GM12878 (cell line): ENCODE results near the gene POLR1H. TPM values are rescaled to one million over a fixed set of nuclear protein-coding genes. Genes with fewer than 3 reads are reported as not detected.

Experiments used
- ATAC-seq: fragments of 200-7000 bp; cut with Tn5 transposase; 3 replicates; pipeline ENCODE4 v1.9.1; 2020; ENCODE audit warnings: mild to moderate bottlenecking, moderate library complexity
- BruUV-seq: library from RNA; stranded (reverse); fragments of 400-500 nt; replicated peaks from 2 replicates; lab custom pipeline; 2021; lab: Mats Ljungman, UMichigan
- CTCF ChIA-PET: fragments of 300-600 bp; sonication (Branson Sonifier 250); formaldehyde crosslinking; extraction: SDS; loops from one replicate; lab custom pipeline; 2021; ENCODE audit warnings: inconsistent platforms; lab: Yijun Ruan, JAX
- POLR2A ChIA-PET: fragments of 350-600 bp; formaldehyde crosslinking; extraction: SDS; loops from one replicate; lab custom pipeline; 2021; ENCODE audit warnings: inconsistent platforms; lab: Charles Lee
- RAD21 ChIA-PET: fragments of 300-600 bp; sonication (Branson Sonifier 250); formaldehyde crosslinking; loops from one replicate; lab custom pipeline; 2023; ENCODE audit warnings: antibody characterized with exemption; ENCODE audit not compliant: unreplicated experiment; lab: Charles Lee
- SMC1A ChIA-PET: fragments of 300-600 bp; sonication (Branson Sonifier 250); formaldehyde crosslinking; loops from one replicate; lab custom pipeline; 2023; ENCODE audit not compliant: unreplicated experiment, uncharacterized antibody; lab: Charles Lee
- DNase-seq: peaks from one replicate; pipeline ENCODE4 v3.0.0-alpha.2; 2011; ENCODE audit warnings: low read depth, low spot score
- FAIRE-seq: peaks from 3 replicates; lab custom pipeline; 2011; peaks lifted over from hg19 to GRCh38; lab: Jason Lieb, UNC
- H2AFZ ChIP-seq: 2 replicates; pipeline ENCODE4 v1.6.0; 2011; ENCODE audit warnings: low read depth, low read length, control low read depth; ENCODE audit not compliant: control insufficient read depth
- H3K27ac ChIP-seq: 2 replicates; pipeline ENCODE4 v1.5.1; 2011; ENCODE audit warnings: control low read depth; ENCODE audit not compliant: control insufficient read depth, insufficient read depth
- H3K27me3 ChIP-seq, 2 experiments: replicated peaks in 1 of 2; 2 replicates each; pipeline versions ENCODE4 v1.6.0 to v1.6.1; 2011; ENCODE audit warnings: low read length in 1 of 2; ENCODE audit not compliant: control insufficient read depth in 2 of 2, insufficient read depth in 2 of 2
- H3K36me3 ChIP-seq, 2 experiments: 2 replicates each; pipeline ENCODE4 v1.5.1; 2011; ENCODE audit warnings: low read length in 1 of 2; ENCODE audit not compliant: control insufficient read depth in 2 of 2, insufficient read depth in 2 of 2
- H3K4me1 ChIP-seq: 2 replicates; pipeline ENCODE4 v1.6.1; 2011; ENCODE audit warnings: mild to moderate bottlenecking, low read length, moderate library complexity, mixed read lengths; ENCODE audit not compliant: control insufficient read depth, insufficient read depth
- H3K4me2 ChIP-seq: 2 replicates; pipeline ENCODE4 v1.6.0; 2011; ENCODE audit warnings: control low read depth; ENCODE audit not compliant: control insufficient read depth, insufficient read depth
- H3K4me3 ChIP-seq: fragments of 200-600 bp; sonication (generic); 2 replicates; pipeline ENCODE4 v1.5.1; 2016
- H3K79me2 ChIP-seq: 2 replicates; pipeline ENCODE4 v1.6.0; 2011; ENCODE audit warnings: low read length; ENCODE audit not compliant: control insufficient read depth, insufficient read depth
- H3K9ac ChIP-seq: 2 replicates; pipeline ENCODE4 v1.8.0; 2011; ENCODE audit warnings: low read length, control low read depth, mixed read lengths; ENCODE audit not compliant: control insufficient read depth, insufficient read depth
- H3K9me3 ChIP-seq: replicated peaks from 3 replicates; pipeline ENCODE4 v1.5.1; 2011; ENCODE audit warnings: mild to moderate bottlenecking, low read length; ENCODE audit not compliant: control insufficient read depth, insufficient read depth
- H4K20me1 ChIP-seq: 2 replicates; pipeline ENCODE4 v1.6.0; 2011; ENCODE audit not compliant: control insufficient read depth, insufficient read depth
- BACH1 ChIP-seq: fragments of 450-650 bp; IDR thresholded peaks from 2 replicates; pipeline ENCODE4 v1.6.1; 2017; ENCODE audit warnings: mild to moderate bottlenecking, borderline replicate concordance
- HDGF ChIP-seq: fragments of 450-650 bp; IDR thresholded peaks from 2 replicates; pipeline ENCODE4 v1.6.1; 2016; ENCODE audit warnings: antibody characterized with exemption
- TCF12 ChIP-seq: IDR thresholded peaks from 2 replicates; pipeline ENCODE4 v1.6.1; 2011; ENCODE audit warnings: low read depth, mild to moderate bottlenecking, low read length
- ZNF687 ChIP-seq: fragments of 450-650 bp; IDR thresholded peaks from 2 replicates; pipeline ENCODE4 v1.6.1; 2017; ENCODE audit warnings: mild to moderate bottlenecking, moderate library complexity
- WGBS: methylation state at CpG from one replicate; pipeline ENCODE4 v1.1.6; 2016; ENCODE audit warnings: low lambda C conversion rate; ENCODE audit not compliant: insufficient replicate concordance, insufficient coverage; ENCODE audit errors: missing lambda C conversion rate; 5-methylcytosine and 5-hydroxymethylcytosine counted together
- in situ Hi-C: fragments of 300-500 bp; cut with MboI; formaldehyde crosslinking; loops from 9 replicates; pipeline ENCODE4 v1.14.3; 2018; ENCODE audit warnings: mixed read lengths
- intact Hi-C: fragments of 100-400 bp; cut with micrococcal nuclease; formaldehyde crosslinking; loops from one replicate; pipeline ENCODE4 v1.14.2; 2022; ENCODE audit not compliant: unreplicated experiment
- polyA plus RNA-seq, 11 experiments: library from polyadenylated mRNA; depleted of rRNA in 4 of 11; unstranded in 6 of 11; stranded (reverse) in 5 of 11; fragments of >200 nt; fragmentation: Nextera tagmentation in 4 of 11; fragmentation: Illumina TruSeq in 1 of 11; extraction: Ambion mirVana in 4 of 11; extraction: Trizol in 1 of 11; gene quantifications; 1 replicate in 1 of 11; 2 replicates in 10 of 11; pipeline versions ENCODE4 v1.2.1 to v1.2.3, GENCODE V29; 2011 to 2016; ENCODE audit warnings: inconsistent platforms in 2 of 11, missing spikeins in 2 of 11, low read depth in 1 of 11
- total RNA-seq, 4 experiments: library from RNA; depleted of rRNA in 3 of 4; stranded (reverse); fragments of >200 nt in 3 of 4; fragmentation: Illumina TruSeq in 1 of 4; extraction: Trizol in 1 of 4; gene quantifications; 2 replicates each; pipeline versions ENCODE4 v1.2.1 to v1.2.3, GENCODE V29; 2013 to 2021
- TF ChIP-seq, protein P1 (sequence below): fragments of 450-650 bp; IDR thresholded peaks from 2 replicates; pipeline ENCODE4 v1.6.1; 2016; ENCODE audit warnings: mild to moderate bottlenecking

Gene POLR1H
- total and polyA plus RNA-seq, 10 of the 15 experiments (the other 5 are each of a cell fraction or from before 2014, with no cell fraction given) = 50.6 to 160 (median 77.7) TPM

DNA sequence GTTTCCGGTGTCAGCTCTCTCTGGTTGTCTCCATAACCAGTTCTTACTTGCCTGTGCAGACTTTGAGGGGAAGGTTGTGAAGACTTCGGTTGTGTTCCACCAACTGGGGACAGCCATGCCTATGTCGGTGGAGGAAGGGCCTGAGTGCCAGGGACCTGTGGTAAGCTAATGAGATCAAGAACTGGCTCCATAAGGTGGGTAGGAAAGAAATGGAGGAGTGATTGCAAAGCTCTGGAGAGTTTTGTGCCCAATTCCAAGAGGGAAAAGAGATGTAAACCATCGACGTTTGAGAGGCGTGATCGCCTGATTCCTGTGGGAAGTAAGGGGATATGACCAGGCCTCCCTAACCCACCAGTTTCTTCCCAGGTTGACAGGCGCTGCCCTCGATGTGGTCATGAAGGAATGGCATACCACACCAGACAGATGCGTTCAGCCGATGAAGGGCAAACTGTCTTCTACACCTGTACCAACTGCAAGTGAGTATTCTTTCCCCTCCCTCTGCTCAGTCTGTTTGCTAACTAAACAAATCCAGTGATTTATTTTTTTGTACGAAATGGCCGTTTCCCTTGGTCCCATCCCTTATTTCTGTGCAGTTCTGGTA lies 893 bp downstream of the POLR1H start:
- Histone ChIP-seq H3K9me3 (no peaks in the 10 kb centered on the region), H3K36me3 (no peaks in the 10 kb centered on the region), H2AFZ (peak overlapping the region; percentile 96), H4K20me1 (no peaks in the 10 kb centered on the region), H3K9ac (peak overlapping the region; percentile 85), H3K4me3 (peak overlapping the region; percentile 99), H3K27ac (peak overlapping the region; percentile 84), H3K79me2 (peaks cover 30% of the 10 kb centered on the region), H3K4me1 (peaks cover 5% of the 10 kb centered on the region; the same call in 1 of the 2 replicates), H3K27me3 (no peaks in the 10 kb centered on the region), H3K4me2 (peak overlapping the region; percentile 67)
- ATAC-seq (peak; percentile 68), DNase-seq (no peak), FAIRE-seq (no peak)
- RAD21 ChIA-PET = interaction anchor here (0.6 to 1.9 kb wide), 2 partner anchors 41 to 81 kb away, joined by 3 to 8 read pairs; no protein-coding TSS in a partner anchor
- 0 out of 2 replicates have a peak, but pooled peaks have one; percentile 25 for TF ChIP-seq BACH1
- 0 out of 2 replicates have a peak, but pooled peaks have one; percentile 4 for TF ChIP-seq HDGF
- TF ChIP-seq, protein P1, sequence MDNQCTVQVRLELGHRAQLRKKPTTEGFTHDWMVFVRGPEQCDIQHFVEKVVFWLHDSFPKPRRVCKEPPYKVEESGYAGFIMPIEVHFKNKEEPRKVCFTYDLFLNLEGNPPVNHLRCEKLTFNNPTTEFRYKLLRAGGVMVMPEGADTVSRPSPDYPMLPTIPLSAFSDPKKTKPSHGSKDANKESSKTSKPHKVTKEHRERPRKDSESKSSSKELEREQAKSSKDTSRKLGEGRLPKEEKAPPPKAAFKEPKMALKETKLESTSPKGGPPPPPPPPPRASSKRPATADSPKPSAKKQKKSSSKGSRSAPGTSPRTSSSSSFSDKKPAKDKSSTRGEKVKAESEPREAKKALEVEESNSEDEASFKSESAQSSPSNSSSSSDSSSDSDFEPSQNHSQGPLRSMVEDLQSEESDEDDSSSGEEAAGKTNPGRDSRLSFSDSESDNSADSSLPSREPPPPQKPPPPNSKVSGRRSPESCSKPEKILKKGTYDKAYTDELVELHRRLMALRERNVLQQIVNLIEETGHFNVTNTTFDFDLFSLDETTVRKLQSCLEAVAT = peak; percentile 87
- TF ChIP-seq TCF12 = no peak
- 0 out of 2 replicates have a peak, but pooled peaks have one; percentile 7 for TF ChIP-seq ZNF687
- TSS peak; percentile 80 for BruUV-seq
- in situ Hi-C loops = no loop called here
- POLR2A ChIA-PET = interaction anchor here (0.6 to 2.4 kb wide), 5 partner anchors 19 to 553 kb away, joined by 3 to 5 read pairs (median 4); no protein-coding TSS in a partner anchor
- 60% methylated on average over 13 of the region's 13 CpGs for WGBS
- CTCF ChIA-PET = interaction anchor here (0.6 to 2.3 kb wide), 5 partner anchors 42 to 619 kb away, joined by 3 to 7 read pairs (median 3); no protein-coding TSS in a partner anchor
- SMC1A ChIA-PET = interaction anchor here (0.6 to 1.8 kb wide), 3 partner anchors 19 to 922 kb away, joined by 3 to 5 read pairs (median 4); no protein-coding TSS in a partner anchor
- intact Hi-C loops = no loop called here
